HG03342 (cell line): ENCODE results near the gene UGT1A8.

Experiments
- ATAC-seq: cut with Tn5 transposase; IDR thresholded peaks from one replicate; pipeline ENCODE4 v1.9.1; 2021; ENCODE audit warnings: mild to moderate bottlenecking, moderate library complexity; ENCODE audit not compliant: unreplicated experiment

Gene UGT1A8

GRCh38 chr2:233796254-233796653 lies 178.8 kb downstream of the UGT1A8 start:
- ATAC-seq = no peak

GRCh38 chr2:233798335-233799086 lies 181.1 kb downstream of the UGT1A8 start:
- no peak for ATAC-seq

GRCh38 chr2:233799087-233799665 lies 181.7 kb downstream of the UGT1A8 start:
- no peak for ATAC-seq

- ATAC-seq = no peak
Observed at GRCh38 chr2:233799716-233800115, 182.3 kb downstream of the UGT1A8 start.

GRCh38 chr2:233800208-233800607 lies 182.8 kb downstream of the UGT1A8 start:
- no peak for ATAC-seq

GRCh38 chr2:233801357-233802131 lies 184.1 kb downstream of the UGT1A8 start:
- ATAC-seq = no peak

GRCh38 chr2:233802132-233802815 lies 184.8 kb downstream of the UGT1A8 start:
- no peak for ATAC-seq

GRCh38 chr2:233803292-233803911 lies 186.0 kb downstream of the UGT1A8 start:
- ATAC-seq = no peak

- no peak for ATAC-seq
Observed at GRCh38 chr2:233803994-233804393, 186.6 kb downstream of the UGT1A8 start.

GRCh38 chr2:233807215-233807865 lies 189.9 kb downstream of the UGT1A8 start:
- no peak for ATAC-seq

GRCh38 chr2:233807966-233808935 lies 190.8 kb downstream of the UGT1A8 start:
- ATAC-seq = no peak

GRCh38 chr2:233810385-233810784 lies 193.0 kb downstream of the UGT1A8 start:
- ATAC-seq = no peak

- ATAC-seq = no peak
Observed at GRCh38 chr2:233811087-233811486, 193.7 kb downstream of the UGT1A8 start.

- ATAC-seq = no peak
Observed at GRCh38 chr2:233811732-233812131, 194.3 kb downstream of the UGT1A8 start.

GRCh38 chr2:233813236-233814055 lies 196.0 kb downstream of the UGT1A8 start:
- ATAC-seq = no peak

- ATAC-seq = no peak
Observed at GRCh38 chr2:233814056-233814835, 196.8 kb downstream of the UGT1A8 start.

- no peak for ATAC-seq
Observed at GRCh38 chr2:233815861-233816260, 198.4 kb downstream of the UGT1A8 start.

GRCh38 chr2:233816334-233816733 lies 198.9 kb downstream of the UGT1A8 start:
- no peak for ATAC-seq
